Measurements from ENCODE around the gene STK10. TPM values are rescaled to one million over a fixed set of nuclear protein-coding genes. Genes with fewer than 3 reads are reported as not detected.

Gene STK10
- total and polyA plus RNA-seq, 2 of the 8 experiments (the other 6 are each of a cell fraction or from before 2014, with no cell fraction given): 10.5 to 21.4 TPM

- Histone ChIP-seq H3K9ac (replicated peaks in 1 of 4; ENCODE audit: extremely low read depth in 1 of 4, low read depth in 3 of 4, low read length in 3 of 4) (no peak overlapping the region), H3K56ac (replicated peaks; ENCODE audit: insufficient read length, low read depth, low read length) (no peak overlapping the region), H4K8ac (ENCODE audit: extremely low read depth, insufficient read depth, low read length) (no peak overlapping the region), H3K27ac (ENCODE audit: low read depth, low read length) (no peak overlapping the region), H2BK120ac (replicated peaks; ENCODE audit: low read depth, low read length) (no peak overlapping the region), H3K23me2 (ENCODE audit: low read depth, low read length) (no peaks in the 10 kb centered on the region; the same call in 1 of the 2 replicates), H4K20me1 (replicated peaks in 1 of 2; ENCODE audit: control insufficient read depth in 1 of 2, insufficient read depth in 2 of 2, low read length in 2 of 2) (no peaks in the 10 kb centered on the region), H4K5ac (ENCODE audit: insufficient read length, low read depth, low read length) (no peak overlapping the region), H3K4ac (replicated peaks; ENCODE audit: insufficient read length, low read depth, low read length) (no peak overlapping the region), H3K14ac (ENCODE audit: insufficient read length) (no peak overlapping the region), H3K4me1 (replicated peaks in 1 of 4; ENCODE audit: control insufficient read depth in 3 of 4, insufficient read depth in 4 of 4, low read length in 3 of 4) (peaks cover 0 to 4% (median 3%) of the 10 kb centered on the region in 4 experiments; a peak in 3 of 7 replicates), H3K79me2 (ENCODE audit: control insufficient read depth in 1 of 2, insufficient read depth in 2 of 2, low read length in 2 of 2) (no peaks in the 10 kb centered on the region), H3K4me2 (ENCODE audit: insufficient read depth in 1 of 2, low read depth in 2 of 2, low read length in 2 of 2) (no peak overlapping the region), H2BK15ac (ENCODE audit: low read length) (no peak overlapping the region), H2AK5ac (ENCODE audit: low read depth, low read length) (no peak overlapping the region), H2BK20ac (ENCODE audit: low read length) (no peak overlapping the region), H2BK5ac (ENCODE audit: low read depth, low read length) (no peak overlapping the region), H3K79me1 (ENCODE audit: low read depth, low read length) (peaks cover 8% of the 10 kb centered on the region; the same call in 1 of the 2 replicates), H3K9me3 (ENCODE audit: insufficient read depth in 2 of 2, low read depth in 1 of 2, low read length in 1 of 2) (no peaks in the 10 kb centered on the region), H4K91ac (replicated peaks; ENCODE audit: insufficient read length, low read length) (no peak overlapping the region), H3K27me3 (replicated peaks in 1 of 4; ENCODE audit: control insufficient read depth in 3 of 4, extremely low read depth in 1 of 4, insufficient read depth in 3 of 4, low read length in 3 of 4) (no peaks in the 10 kb centered on the region), H2AFZ (ENCODE audit: low read length) (no peak overlapping the region), H3K18ac (ENCODE audit: extremely low read depth, low read length) (no peak overlapping the region), H2BK12ac (ENCODE audit: low read depth, low read length) (no peak overlapping the region), H3K4me3 (ENCODE audit: extremely low read depth in 1 of 4, insufficient read depth in 2 of 4, low read depth in 3 of 4, low read length in 4 of 4) (no peak overlapping the region), H3K23ac (ENCODE audit: insufficient read length) (no peak overlapping the region), H3K36me3 (ENCODE audit: control insufficient read depth in 2 of 4, insufficient read depth in 4 of 4, low read length in 3 of 4) (no peaks in the 10 kb centered on the region)
- WGBS, 2 experiments (ENCODE audit: extremely low coverage in 1 of 2, insufficient coverage in 1 of 2, insufficient read length in 1 of 2, insufficient replicate concordance in 2 of 2, low coverage in 1 of 2, low lambda C conversion rate in 2 of 2, missing lambda C conversion rate in 1 of 2): 96% methylated on average over 16 of the region's 16 CpGs; no CpG with 5 or more reads in 1 of the 2 experiments
- FAIRE-seq (no peak), DNase-seq (ENCODE audit: low read depth in 1 of 2, low spot score in 2 of 2) (no peak)
- ChIA-PET POLR2A (ENCODE audit: partially characterized antibody) (interaction anchor here (1.5 kb wide), 1 partner anchor 14 kb away, joined by 3 read pairs; no protein-coding TSS in a partner anchor), CTCF (ENCODE audit: partially characterized antibody) (interaction anchor here (0.7 kb wide), 1 partner anchor 39 kb away, joined by 3 read pairs; no protein-coding TSS in a partner anchor)
- TF ChIP-seq TBP (IDR thresholded peaks at IDR 0.05; ENCODE audit: low read depth, low read length): no peak
- no peak for TF ChIP-seq KDM1A (IDR thresholded peaks at IDR 0.05; ENCODE audit: borderline replicate concordance, low read length)
- no peak for TF ChIP-seq JUN (IDR thresholded peaks at IDR 0.05; ENCODE audit: low read depth, low read length)
These were observed 21.8 kb downstream of the STK10 start for GRCh38 chr5:172166030-172166826.

All from H1 (cell line).